CD4-positive, alpha-beta T cell treated with Interferon alpha-2 for 1 hour (primary cell): ENCODE measurements around the gene NDNF.

Experiments used
- DNase-seq, 2 donors: peaks; one replicate each; pipeline ENCODE4 v3.0.0-alpha.2; 2020 to 2022

NDNF gene

GRCh38 chr4:121014544-121014943, 57.8 kb downstream of the NDNF start:
- no peak for DNase-seq

DNA sequence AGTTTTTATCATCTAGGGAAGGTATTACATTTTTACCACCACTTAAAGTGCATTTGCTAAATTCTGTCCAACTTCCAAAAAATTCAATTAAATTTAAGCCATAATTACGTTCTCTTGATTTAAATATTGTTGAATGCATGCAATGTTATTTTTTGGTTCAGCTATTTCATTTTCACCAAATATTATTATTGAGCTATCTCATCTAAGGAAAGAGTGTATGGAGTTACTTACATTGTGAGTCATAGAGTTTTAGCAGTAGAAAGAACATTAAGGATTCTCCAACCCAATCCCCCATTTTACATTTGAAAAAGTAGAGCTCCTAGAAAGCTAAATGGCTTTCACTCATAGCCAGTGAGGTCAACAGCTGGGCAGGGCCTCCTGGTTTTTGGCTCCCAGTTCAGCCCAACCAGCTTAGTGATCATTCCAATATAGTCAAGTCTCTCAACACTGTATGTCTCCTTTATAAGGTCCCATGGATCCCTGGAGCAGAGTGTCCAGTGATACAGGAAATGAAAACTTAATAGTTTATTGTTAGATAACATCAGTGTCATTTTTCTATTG, 60.5 kb downstream of the NDNF start:
- DNase-seq, result no peak

DNA sequence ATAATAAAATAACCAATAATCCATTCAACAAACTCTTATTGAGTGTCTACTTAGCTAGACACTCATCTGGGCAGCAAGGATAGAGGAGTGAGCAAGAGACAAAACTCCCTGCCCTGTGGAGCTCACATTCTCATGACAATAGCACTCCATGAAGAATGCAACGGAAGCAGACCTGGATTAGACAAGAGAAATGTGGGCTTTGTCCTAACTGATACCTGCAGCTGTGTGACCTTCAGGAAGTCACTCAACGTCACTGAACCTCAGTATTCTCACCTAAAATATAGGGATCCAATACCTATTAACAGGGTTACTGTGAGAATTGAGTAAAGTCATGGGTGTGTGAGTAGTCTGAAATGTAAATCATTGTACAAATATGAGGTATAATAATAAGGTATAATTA, 61.2 kb downstream of the NDNF start:
- DNase-seq, result no peak

DNA sequence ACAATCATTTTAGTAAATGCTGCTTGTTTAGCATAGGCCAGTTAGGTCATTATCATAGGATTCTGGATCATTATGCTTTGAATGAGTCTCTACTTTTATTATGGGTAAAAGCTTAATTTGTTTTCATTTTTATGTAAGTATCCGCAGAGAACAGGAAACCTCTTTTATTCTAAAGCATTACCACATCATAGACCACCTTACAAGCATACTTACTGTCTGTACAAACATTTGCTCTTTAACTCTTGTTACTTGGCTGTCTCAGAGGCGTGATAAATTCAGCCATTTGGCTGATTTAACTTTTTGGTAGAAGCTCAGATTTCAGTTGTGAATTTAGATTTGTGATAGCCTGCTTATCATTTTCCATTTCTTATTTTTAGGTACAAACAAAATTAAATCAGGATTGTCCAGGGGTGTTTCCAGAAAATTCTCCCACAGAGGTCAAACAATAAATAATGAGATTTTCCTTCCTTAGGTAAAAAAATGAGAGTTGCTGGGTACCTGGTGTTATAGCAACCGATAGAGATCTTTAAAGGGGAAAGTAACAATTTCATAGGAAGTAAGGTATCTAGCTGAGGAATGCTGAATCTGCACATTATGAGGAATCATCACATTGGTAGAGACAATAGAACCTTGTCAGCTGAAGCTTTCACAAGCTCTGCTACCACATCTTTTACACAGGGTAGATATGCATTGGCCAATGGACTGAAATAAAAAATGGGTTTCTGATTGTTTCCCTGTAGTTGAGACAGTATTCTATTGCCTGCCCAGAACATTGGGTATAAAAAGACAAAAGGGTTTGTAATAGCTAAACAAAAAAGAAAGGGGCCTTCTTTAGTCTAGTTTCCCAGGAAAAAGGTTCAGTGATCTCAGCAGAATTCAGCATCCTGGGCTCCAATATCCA, 62.5 kb downstream of the NDNF start:
- peak in 1 of 2 donors; percentile 6 for DNase-seq

DNA sequence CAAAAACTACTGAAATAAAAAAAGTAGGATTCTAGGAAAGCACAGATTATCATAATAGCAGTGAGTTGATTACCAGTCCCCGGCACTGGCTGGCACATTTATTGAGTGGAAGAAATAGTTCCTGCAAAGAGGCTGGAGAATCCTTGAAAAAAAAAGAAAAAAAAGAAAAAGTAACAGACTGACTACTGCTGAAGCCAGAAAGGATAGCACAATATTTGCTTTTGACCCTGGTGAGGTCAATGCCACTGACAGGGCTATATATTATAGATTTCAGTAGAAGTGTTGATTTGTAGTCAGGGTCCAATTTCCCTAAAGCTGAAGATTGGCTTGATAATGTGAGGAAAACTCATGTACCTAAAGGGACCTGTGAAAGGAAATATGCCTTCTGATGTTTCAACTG, 64.7 kb downstream of the NDNF start:
- no peak for DNase-seq

- no peak for DNase-seq
Measured at GRCh38 chr4:121003863-121004262, 68.5 kb downstream of the NDNF start.

DNA sequence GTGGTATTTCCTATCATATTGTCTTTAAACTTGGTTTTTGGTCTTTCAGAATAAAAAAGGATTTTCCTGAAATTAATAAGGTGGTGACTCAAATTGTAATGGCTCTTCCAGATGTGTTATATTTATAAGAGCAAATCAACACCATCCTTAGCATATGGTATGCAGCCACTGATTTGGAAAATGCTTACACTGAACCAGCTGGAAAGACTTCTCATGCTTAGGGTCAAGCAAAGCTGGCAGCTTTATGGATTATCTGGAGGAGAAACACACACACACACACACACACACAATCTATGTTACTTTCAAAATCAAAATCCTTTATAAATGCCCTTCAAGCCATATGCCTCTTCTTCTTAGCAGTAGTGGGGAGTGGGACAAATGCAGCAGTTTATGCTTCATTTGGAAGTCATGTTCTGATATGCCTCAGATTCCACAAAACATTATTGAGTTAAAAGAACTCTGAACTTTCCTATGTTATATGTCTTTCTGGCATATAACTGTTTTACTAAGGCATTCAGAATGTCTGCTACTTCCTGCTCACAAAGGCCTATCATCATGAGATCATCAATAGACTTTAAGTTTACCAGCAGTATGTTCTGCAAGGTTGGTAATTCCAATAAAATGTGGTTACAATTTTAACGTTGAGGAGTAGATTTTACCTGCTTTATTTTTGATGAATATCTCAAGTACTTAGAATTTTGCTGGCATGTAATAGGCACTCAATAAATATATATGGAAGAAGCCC, 76.9 kb downstream of the NDNF start:
- DNase-seq, result no peak

DNA sequence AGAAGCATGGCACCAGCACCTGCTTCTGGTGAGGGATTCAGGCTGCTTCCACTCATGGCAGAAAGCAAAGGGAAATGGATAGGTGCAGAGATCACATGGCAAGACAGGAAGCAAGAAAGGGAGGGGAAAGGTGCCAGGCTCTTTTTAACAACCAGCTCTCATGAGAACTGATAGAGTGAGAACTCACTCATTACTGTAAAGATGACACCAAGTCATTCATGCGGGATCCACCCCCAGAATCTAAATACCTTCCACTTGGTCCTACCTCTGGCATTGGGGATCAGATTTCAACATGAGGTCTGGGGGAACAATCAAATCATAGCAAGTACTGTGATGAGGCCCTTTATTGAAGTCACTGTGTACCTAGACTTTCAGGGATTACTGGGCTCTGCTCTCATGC, 77.8 kb downstream of the NDNF start:
- DNase-seq, result no peak

DNA sequence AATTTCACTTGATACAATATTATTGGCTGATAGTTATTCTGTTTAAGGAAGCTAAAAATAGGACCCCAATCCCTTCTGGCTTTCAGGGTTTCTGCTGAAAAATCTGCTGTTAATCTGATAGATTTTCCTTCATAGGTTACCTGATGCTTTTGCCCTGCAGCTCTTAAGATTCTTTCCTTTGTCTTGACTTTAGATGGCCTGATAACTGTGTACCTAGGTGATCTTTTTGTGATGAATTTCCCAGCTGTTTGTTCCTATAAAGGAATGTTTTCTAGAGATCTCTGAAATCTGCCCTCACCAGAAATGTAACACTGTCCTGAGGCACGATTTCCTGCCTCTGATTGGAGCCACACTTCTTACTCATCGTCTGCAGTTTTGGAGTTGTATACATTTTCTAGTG, 80.5 kb downstream of the NDNF start:
- DNase-seq, result no peak

DNA sequence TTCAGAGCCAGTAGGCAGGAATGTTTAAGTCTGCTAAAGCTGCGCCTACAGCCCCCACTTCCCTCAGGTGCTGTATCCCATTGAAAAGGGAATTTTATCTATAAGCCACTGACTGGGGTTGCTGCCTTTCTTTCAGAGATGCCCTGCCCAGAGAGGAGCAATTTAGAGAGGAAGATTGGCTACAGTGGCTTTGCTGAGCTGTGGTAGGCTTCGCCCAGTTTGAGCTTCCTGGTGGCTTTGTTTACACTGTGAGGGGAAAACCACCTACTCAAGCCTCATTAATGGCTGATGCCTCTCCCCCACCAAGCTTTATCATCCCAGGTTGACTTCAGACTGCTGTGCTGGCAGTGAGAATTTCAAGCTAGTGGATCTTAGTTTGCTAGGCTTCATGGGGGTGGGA, 82.1 kb downstream of the NDNF start:
- DNase-seq, result no peak
